Loucy (cell line): ENCODE results near the gene CCDC28B.

Source experiments
- H2AFZ ChIP-seq: fragments of 200-600 bp; sonication (generic); 2 replicates; pipeline ENCODE4 v1.6.0; 2016; ENCODE audit warnings: antibody characterized with exemption, mild to moderate bottlenecking, low read length, moderate library complexity
- H3F3A ChIP-seq: fragments of 200-600 bp; 2 replicates; pipeline ENCODE4 v1.6.0; 2016; ENCODE audit warnings: antibody characterized with exemption, low read depth, mild to moderate bottlenecking
- H3K27me3 ChIP-seq: fragments of 200-600 bp; sonication (generic); 2 replicates; pipeline ENCODE4 v1.6.1; 2014; ENCODE audit warnings: low read length, mild to moderate bottlenecking; ENCODE audit not compliant: insufficient read depth, poor library complexity, severe bottlenecking
- H3K36me3 ChIP-seq: fragments of 200-600 bp; sonication (generic); 2 replicates; pipeline ENCODE4 v1.6.1; 2016; ENCODE audit warnings: low read length; ENCODE audit not compliant: insufficient read depth
- H3K4me1 ChIP-seq: fragments of 200-600 bp; sonication (generic); 2 replicates; pipeline ENCODE4 v1.5.1; 2014; ENCODE audit warnings: low read length, mild to moderate bottlenecking; ENCODE audit not compliant: insufficient read depth, poor library complexity, severe bottlenecking
- H3K4me2 ChIP-seq: fragments of 200-600 bp; sonication (generic); 2 replicates; pipeline ENCODE4 v1.6.0; 2014; ENCODE audit warnings: antibody characterized with exemption, low read length, low read depth, mild to moderate bottlenecking; ENCODE audit not compliant: poor library complexity, severe bottlenecking
- H3K4me3 ChIP-seq: fragments of 200-600 bp; sonication (generic); 2 replicates; pipeline ENCODE4 v1.5.1; 2014; ENCODE audit warnings: low read length, mild to moderate bottlenecking, mixed read lengths; ENCODE audit not compliant: poor library complexity, severe bottlenecking
- H3K79me2 ChIP-seq: fragments of 200-600 bp; sonication (generic); 2 replicates; pipeline ENCODE4 v1.6.1; 2014; ENCODE audit warnings: low read length; ENCODE audit not compliant: insufficient read depth
- H3K9ac ChIP-seq: fragments of 200-600 bp; sonication (generic); 2 replicates; pipeline ENCODE4 v1.6.0; 2014; ENCODE audit warnings: mild to moderate bottlenecking, low read depth, low read length, moderate library complexity; ENCODE audit not compliant: poor library complexity, severe bottlenecking
- H3K9me2 ChIP-seq: fragments of 200-600 bp; sonication (generic); replicated peaks from 2 replicates; pipeline ENCODE4 v1.6.1; 2016; ENCODE audit warnings: low read depth, low read length, mixed read lengths
- H3K9me3 ChIP-seq: fragments of 200-600 bp; sonication (generic); 2 replicates; pipeline ENCODE4 v1.6.1; 2014; ENCODE audit warnings: mild to moderate bottlenecking, antibody characterized with exemption, low read length, low read depth; ENCODE audit not compliant: insufficient read depth
- H4K20me1 ChIP-seq: fragments of 200-600 bp; sonication (generic); 2 replicates; pipeline ENCODE4 v1.6.0; 2014; ENCODE audit warnings: antibody characterized with exemption, low read length, mild to moderate bottlenecking; ENCODE audit not compliant: insufficient read depth, poor library complexity, severe bottlenecking
- CTCF ChIP-seq: fragments of 200-600 bp; sonication (generic); conservative IDR thresholded peaks from 2 replicates; pipeline ENCODE4 v1.5.1; 2014; ENCODE audit warnings: mild to moderate bottlenecking, antibody characterized with exemption, low read length
- EZH2phosphoT487 ChIP-seq: fragments of 200-600 bp; IDR thresholded peaks from 2 replicates; pipeline ENCODE4 v1.6.1; 2018; ENCODE audit warnings: antibody characterized with exemption, mild to moderate bottlenecking, moderate library complexity, borderline replicate concordance

Gene CCDC28B

GRCh38 chr1:32247983-32248889, 47.8 kb downstream of the CCDC28B start:
- H4K20me1 ChIP-seq, result no peaks in the 10 kb centered on the region
- H3K9me3 ChIP-seq, result no peaks in the 10 kb centered on the region
- H3K79me2 ChIP-seq, result peaks cover 22% of the 10 kb centered on the region
- H3K36me3 ChIP-seq, result no peaks in the 10 kb centered on the region
- no peak for TF ChIP-seq EZH2phosphoT487
- TF ChIP-seq CTCF, result peak; percentile 82
- no peaks in the 10 kb centered on the region for H3K27me3 ChIP-seq
- H2AFZ ChIP-seq, result peak overlapping the region; percentile 70; the same call in 1 of the 2 replicates
- H3K4me3 ChIP-seq, result peak overlapping the region; percentile 75
- peak overlapping the region; percentile 99 for H3K4me2 ChIP-seq
- H3F3A ChIP-seq, result peaks cover 6% of the 10 kb centered on the region; the same call in 1 of the 2 replicates
- peak overlapping the region; percentile 95 for H3K9ac ChIP-seq
- no peaks in the 10 kb centered on the region for H3K9me2 ChIP-seq
- H3K4me1 ChIP-seq, result peaks cover 53% of the 10 kb centered on the region

- H3F3A ChIP-seq, result peaks cover 6% of the 10 kb centered on the region; the same call in 1 of the 2 replicates
- H3K36me3 ChIP-seq, result no peaks in the 10 kb centered on the region
- H3K27me3 ChIP-seq, result no peaks in the 10 kb centered on the region
- peak overlapping the region; percentile 75 for H3K4me3 ChIP-seq
- peak overlapping the region; percentile 34; the same call in 1 of the 2 replicates for H2AFZ ChIP-seq
- H3K79me2 ChIP-seq, result peaks cover 39% of the 10 kb centered on the region
- H3K9me3 ChIP-seq, result no peaks in the 10 kb centered on the region
- H3K4me1 ChIP-seq, result peaks cover 62% of the 10 kb centered on the region
- TF ChIP-seq CTCF (no peak), EZH2phosphoT487 (no peak)
- peak overlapping the region; percentile 95 for H3K9ac ChIP-seq
- no peaks in the 10 kb centered on the region for H3K9me2 ChIP-seq
- peaks cover 2% of the 10 kb centered on the region for H4K20me1 ChIP-seq
- H3K4me2 ChIP-seq, result peak overlapping the region; percentile 99
Measured at GRCh38 chr1:32249831-32250525, 49.6 kb downstream of the CCDC28B start.

GRCh38 chr1:32250893-32251716, 50.7 kb downstream of the CCDC28B start, which contains the start of gene LCK:
TSS of gene LCK (plus strand) at chr1:32251265. CDS start at chr1:32274330, 23,065 bp downstream.
- peaks cover 69% of the 10 kb centered on the region for H3K4me1 ChIP-seq
- H3K9ac ChIP-seq, result peak within 1 kb of the TSS; percentile 95
- peaks cover 7% of the 10 kb centered on the region for H4K20me1 ChIP-seq
- H2AFZ ChIP-seq, result no peak within 1 kb of the TSS
- peaks cover 50% of the 10 kb centered on the region for H3K79me2 ChIP-seq
- peak within 1 kb of the TSS; percentile 75 for H3K4me3 ChIP-seq
- H3K9me3 ChIP-seq, result no peaks in the 10 kb centered on the region
- TF ChIP-seq EZH2phosphoT487 (no peak), CTCF (no peak)
- peak within 1 kb of the TSS; percentile 99 for H3K4me2 ChIP-seq
- H3F3A ChIP-seq, result peaks cover 3% of the 10 kb centered on the region; the same call in 1 of the 2 replicates
- no peaks in the 10 kb centered on the region for H3K36me3 ChIP-seq
- H3K9me2 ChIP-seq, result no peaks in the 10 kb centered on the region
- no peaks in the 10 kb centered on the region for H3K27me3 ChIP-seq
